Measurements from ENCODE around the gene PLA2G4E.
A peak's percentile ranks its signal among the peaks of the same experiment; 100 is the strongest.

The PLA2G4E gene

GRCh38 chr15:41971895-41972252 lies 49.0 kb downstream of the PLA2G4E start:
- DNase-seq = no peak
- Mint-ChIP-seq H3K27me3 (peaks cover 5% of the 10 kb centered on the region), H3K4me3 (peak overlapping the region; percentile 88), H3K36me3 (ENCODE audit: low read depth) (peaks cover 28% of the 10 kb centered on the region), H3K9me3 (no peaks in the 10 kb centered on the region), H3K4me1 (ENCODE audit: low read depth) (peaks cover 55% of the 10 kb centered on the region), H3K27ac (peak overlapping the region; percentile 98)

DNA sequence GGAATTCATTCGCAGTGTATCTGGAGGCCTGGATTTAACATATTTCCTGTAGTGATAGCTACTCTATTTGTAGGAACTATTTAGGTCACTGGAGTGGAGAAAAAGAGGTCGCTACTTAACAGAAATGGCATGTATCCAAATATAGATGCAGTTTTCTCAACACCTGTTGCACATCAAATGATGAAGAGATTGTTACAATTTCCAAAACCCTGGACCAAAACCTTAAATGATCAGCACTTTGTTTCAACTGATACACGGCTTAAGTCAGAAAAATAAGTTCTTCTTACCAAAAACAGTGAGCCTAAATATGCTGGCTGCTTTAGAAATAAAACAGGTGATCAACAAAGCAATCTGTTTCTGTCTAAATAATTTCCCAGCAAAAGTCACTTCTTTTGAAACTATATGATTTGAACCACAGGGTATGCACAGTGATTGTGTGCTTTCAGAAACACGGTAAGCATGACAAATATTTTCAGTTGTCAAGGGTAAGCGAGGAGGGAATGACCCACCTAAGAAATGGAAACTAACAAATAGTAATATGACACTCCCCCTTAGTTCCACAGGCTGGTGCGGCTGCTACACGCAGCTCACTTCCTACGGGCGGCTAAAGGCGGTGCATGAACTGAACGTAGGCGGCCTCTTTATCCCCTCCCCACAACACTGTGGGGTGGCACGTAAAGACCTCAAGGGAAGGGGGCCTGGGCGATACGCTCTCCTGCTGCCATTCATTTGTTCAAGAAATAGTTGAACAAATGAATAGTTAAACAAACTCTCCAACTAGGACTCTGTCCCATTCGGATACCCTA lies 49.5 kb downstream of the PLA2G4E start:
- Mint-ChIP-seq H3K4me3 (peak overlapping the region; percentile 88), H3K36me3 (ENCODE audit: low read depth) (peaks cover 28% of the 10 kb centered on the region), H3K9me3 (no peaks in the 10 kb centered on the region), H3K27ac (peak overlapping the region; percentile 98), H3K27me3 (peaks cover 5% of the 10 kb centered on the region), H3K4me1 (ENCODE audit: low read depth) (peaks cover 61% of the 10 kb centered on the region)
- peak; percentile 79 for DNase-seq

DNA sequence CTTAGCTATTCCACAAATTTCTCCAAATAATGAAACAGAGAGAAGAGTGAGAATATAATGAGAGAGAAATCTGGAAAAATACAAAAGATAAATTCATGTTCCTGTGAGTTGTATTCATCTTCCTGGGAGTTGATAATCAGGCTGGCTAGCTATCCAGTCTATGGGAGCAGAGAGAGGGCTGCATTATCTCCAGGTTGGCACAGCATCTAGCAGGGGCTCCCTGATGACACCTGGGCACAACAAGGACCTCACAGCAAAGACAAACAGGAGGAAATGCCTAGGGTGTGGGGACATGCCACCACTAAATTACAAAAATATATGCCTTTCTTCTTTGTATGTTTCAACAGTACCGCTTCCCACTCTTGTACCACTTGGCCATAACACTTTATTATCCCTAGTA lies 50.4 kb downstream of the PLA2G4E start:
- H3K9me3 Mint-ChIP-seq = no peaks in the 10 kb centered on the region
- DNase-seq = no peak
- H3K27ac Mint-ChIP-seq = peak overlapping the region; percentile 98
- peaks cover 28% of the 10 kb centered on the region for H3K36me3 Mint-ChIP-seq (ENCODE audit: low read depth)
- peaks cover 65% of the 10 kb centered on the region for H3K4me1 Mint-ChIP-seq (ENCODE audit: low read depth)
- H3K4me3 Mint-ChIP-seq = peak overlapping the region; percentile 88
- peaks cover under 1% of the 10 kb centered on the region for H3K27me3 Mint-ChIP-seq

DNA sequence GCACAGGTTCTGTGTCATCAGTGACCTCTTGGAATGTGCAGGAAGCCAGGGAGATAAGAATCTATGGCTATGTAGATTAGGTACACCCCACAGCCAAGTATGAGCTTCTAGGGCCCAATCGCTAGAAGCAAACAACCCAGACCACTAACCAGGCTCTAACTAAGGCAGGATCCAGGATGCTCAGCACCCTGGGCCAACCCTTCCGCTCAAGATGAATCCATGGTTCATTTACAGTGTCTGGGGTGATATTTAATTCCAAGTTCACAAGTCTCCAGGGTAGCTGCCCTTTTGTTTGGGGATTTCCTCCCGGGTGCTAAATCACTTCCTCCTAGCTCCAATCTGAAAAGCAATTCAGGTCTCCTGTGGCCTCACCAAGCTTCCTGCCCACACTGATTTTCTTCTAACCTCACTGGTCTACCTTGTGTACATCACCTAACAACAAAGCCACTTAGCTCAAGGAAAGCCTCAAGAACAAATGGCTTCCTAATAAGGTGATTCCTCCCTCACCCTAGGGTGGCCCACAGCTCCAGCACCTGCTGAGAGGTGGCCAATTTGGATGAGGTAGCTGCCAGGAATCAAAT lies 50.9 kb downstream of the PLA2G4E start:
- DNase-seq = no peak
- peak overlapping the region; percentile 88 for H3K4me3 Mint-ChIP-seq
- peak overlapping the region; percentile 98 for H3K27ac Mint-ChIP-seq
- no peaks in the 10 kb centered on the region for H3K27me3 Mint-ChIP-seq
- H3K4me1 Mint-ChIP-seq (ENCODE audit: low read depth) = peaks cover 65% of the 10 kb centered on the region
- peaks cover 30% of the 10 kb centered on the region for H3K36me3 Mint-ChIP-seq (ENCODE audit: low read depth)
- no peaks in the 10 kb centered on the region for H3K9me3 Mint-ChIP-seq

DNA sequence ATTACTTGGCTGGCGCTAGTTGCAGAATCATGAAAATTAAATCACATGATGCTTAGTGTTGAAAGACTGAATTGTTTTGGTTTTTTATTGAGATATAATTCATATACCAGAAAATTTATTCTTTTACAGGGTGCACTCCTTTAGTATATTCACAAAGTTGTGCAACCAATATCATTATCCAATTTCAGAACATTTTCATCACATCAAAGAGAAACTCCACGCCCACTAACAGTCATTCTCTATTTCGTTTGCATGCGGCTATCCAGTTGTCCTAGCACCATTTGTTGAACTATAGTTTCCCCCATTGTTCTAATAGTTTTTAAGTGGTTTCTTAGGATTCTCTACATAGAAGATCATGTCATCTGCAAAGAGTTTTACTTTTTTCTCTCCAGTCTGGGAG lies 52.1 kb downstream of the PLA2G4E start:
- Mint-ChIP-seq H3K4me1 (ENCODE audit: low read depth) (peaks cover 60% of the 10 kb centered on the region), H3K36me3 (ENCODE audit: low read depth) (peaks cover 30% of the 10 kb centered on the region), H3K4me3 (peak overlapping the region; percentile 15), H3K27me3 (no peaks in the 10 kb centered on the region), H3K27ac (peak overlapping the region; percentile 50), H3K9me3 (no peaks in the 10 kb centered on the region)
- no peak for DNase-seq

DNA sequence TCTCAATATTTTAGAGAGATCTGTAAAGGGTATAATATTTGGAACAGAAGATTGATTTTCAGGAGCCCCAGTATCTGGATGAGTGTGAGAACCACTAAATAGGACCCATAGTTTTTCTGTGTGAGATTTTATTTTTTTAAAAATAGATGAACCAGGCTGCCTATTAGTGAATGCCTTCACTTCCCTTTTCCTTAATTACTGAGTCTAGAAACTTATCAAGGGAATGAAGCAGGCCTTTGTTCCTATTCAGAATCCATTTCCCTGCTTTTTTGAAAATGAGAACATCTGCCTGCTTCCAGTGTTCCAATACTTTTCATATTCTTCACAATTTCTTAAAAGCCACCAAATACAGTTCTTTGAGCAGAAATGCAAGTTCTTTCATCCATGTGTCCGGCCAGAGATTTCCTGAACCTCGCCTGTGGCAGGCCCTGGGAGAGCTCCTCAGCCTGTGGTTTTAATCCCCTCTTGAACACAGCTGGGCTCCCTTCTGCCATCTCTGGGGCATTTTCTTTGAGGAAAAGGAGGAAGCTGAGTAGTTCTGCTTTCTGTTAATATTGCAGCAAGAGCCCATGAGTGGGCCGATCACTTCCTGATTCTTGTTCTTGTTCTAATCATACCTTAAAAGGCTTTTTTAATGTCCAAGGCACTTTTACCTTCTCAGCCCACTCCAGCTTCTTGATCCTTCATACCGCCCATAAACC lies 53.2 kb downstream of the PLA2G4E start:
- Mint-ChIP-seq H3K27me3 (no peaks in the 10 kb centered on the region), H3K4me3 (no peak overlapping the region), H3K27ac (peak overlapping the region; percentile 50), H3K4me1 (ENCODE audit: low read depth) (peaks cover 54% of the 10 kb centered on the region), H3K36me3 (ENCODE audit: low read depth) (peaks cover 33% of the 10 kb centered on the region), H3K9me3 (no peaks in the 10 kb centered on the region)
- no peak for DNase-seq

- Mint-ChIP-seq H3K9me3 (no peaks in the 10 kb centered on the region), H3K4me3 (no peak overlapping the region), H3K4me1 (ENCODE audit: low read depth) (peaks cover 56% of the 10 kb centered on the region), H3K27ac (peak overlapping the region; percentile 34), H3K27me3 (no peaks in the 10 kb centered on the region), H3K36me3 (ENCODE audit: low read depth) (peaks cover 37% of the 10 kb centered on the region)
- no peak for DNase-seq
Measured at GRCh38 chr15:41966920-41967465, 53.8 kb downstream of the PLA2G4E start.

DNA sequence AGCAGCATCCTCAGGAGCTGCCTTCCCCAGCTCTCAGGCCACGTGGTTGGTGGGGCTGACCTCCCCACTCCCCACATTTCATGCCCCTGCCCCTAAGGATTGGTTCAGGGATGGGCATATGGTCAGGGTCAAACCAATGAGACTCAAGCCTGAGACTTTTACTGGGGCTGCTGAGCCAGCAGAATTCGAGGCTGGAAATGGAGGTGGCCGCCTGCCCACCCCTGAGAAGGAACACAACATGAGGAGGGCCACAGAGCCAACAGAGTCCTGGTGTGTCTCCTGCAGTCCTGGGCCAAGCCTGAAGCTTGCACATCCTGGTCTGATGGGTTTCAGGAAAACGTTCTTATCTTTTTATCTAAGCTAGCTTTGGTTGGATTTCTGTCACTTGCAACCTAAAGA lies 54.4 kb downstream of the PLA2G4E start:
- DNase-seq = no peak
- Mint-ChIP-seq H3K36me3 (ENCODE audit: low read depth) (peaks cover 37% of the 10 kb centered on the region), H3K9me3 (no peaks in the 10 kb centered on the region), H3K4me1 (ENCODE audit: low read depth) (peaks cover 60% of the 10 kb centered on the region), H3K27me3 (no peaks in the 10 kb centered on the region), H3K4me3 (no peak overlapping the region), H3K27ac (peak overlapping the region; percentile 34)

DNA sequence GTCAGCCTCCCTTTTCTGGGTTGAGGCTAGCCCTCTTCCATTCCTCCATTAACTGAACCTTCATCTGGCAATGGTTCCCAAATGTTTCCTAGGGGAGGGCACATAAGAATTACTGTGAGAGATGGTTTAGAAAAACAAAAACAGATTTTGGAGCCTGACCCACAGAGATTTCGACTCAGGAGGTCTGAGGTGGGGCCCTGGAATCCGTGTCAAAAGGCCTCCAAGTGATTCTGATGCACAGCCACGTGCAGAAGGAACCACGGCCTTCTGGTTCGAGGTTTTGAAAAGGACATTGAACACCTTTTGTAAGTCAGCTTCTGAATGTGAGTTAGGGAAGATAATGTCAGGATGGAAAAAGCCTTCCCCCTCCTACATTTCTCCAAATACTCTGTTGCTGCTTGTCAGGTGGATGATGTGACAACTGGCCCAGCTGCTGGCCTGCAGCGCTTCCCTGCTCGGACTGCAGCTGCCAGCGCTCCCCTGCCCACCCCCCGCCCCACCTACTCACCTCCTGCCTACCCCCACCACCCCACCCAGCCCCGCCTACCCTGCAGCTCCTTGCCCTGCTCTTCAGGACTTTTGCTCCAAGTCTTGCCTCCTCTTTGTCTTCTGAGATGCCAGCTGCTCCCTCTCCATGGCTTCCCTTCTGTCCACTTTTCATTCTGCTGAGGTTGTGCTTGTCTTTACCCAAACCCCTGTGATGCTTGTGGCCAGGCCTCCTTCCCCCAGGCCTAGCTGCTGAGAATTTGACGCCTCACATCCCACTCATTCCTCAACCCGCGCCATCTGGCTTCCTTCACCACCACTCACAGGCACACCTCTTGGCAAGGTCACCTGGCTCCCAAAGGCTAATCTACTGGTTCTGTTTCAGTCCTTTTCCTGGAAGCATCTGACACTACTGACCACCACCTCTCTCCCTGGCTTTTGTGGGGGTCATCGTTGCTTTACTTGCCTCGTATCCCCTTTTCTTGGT lies 55.1 kb downstream of the PLA2G4E start:
- H3K4me3 Mint-ChIP-seq = no peak overlapping the region
- no peak overlapping the region for H3K27ac Mint-ChIP-seq
- peaks cover 36% of the 10 kb centered on the region for H3K36me3 Mint-ChIP-seq (ENCODE audit: low read depth)
- H3K4me1 Mint-ChIP-seq (ENCODE audit: low read depth) = peaks cover 59% of the 10 kb centered on the region
- no peaks in the 10 kb centered on the region for H3K9me3 Mint-ChIP-seq
- DNase-seq = no peak
- H3K27me3 Mint-ChIP-seq = no peaks in the 10 kb centered on the region

DNA sequence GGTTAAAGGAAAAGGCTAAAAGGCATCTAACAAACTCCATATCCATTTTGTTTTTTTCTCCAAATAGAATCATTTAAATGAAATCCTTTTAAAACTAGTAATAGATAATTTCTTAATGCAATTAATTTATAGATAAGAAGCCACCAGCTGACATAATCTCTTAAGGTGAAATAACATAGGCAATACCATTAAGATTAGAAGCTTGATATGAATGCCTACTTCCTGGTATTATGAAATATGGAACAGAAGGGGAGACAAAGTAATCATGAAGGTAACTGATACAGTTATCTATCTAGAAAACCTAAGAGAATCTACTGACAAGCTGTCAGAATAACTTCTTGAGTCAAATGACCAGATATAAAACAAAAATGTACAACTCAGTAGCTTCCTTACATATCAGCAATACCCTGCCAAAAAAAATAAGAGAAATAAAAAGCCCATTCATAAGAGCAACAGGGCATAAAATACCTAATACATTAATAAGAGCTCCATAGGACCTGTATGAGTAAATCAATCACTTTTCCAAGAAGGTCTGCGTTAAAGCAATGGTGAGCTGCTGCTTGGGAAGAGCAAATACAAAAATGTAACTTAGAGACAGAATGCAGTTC lies 59.1 kb downstream of the PLA2G4E start:
- Mint-ChIP-seq H3K9me3 (no peaks in the 10 kb centered on the region), H3K27me3 (no peaks in the 10 kb centered on the region), H3K4me1 (ENCODE audit: low read depth) (peaks cover 38% of the 10 kb centered on the region), H3K36me3 (ENCODE audit: low read depth) (peaks cover 33% of the 10 kb centered on the region), H3K27ac (no peak overlapping the region), H3K4me3 (no peak overlapping the region)
- DNase-seq = no peak

GRCh38 chr15:41961001-41961518 lies 59.8 kb downstream of the PLA2G4E start:
- Mint-ChIP-seq H3K4me3 (no peak overlapping the region), H3K4me1 (ENCODE audit: low read depth) (peaks cover 34% of the 10 kb centered on the region), H3K9me3 (no peaks in the 10 kb centered on the region), H3K36me3 (ENCODE audit: low read depth) (peaks cover 33% of the 10 kb centered on the region), H3K27me3 (no peaks in the 10 kb centered on the region), H3K27ac (no peak overlapping the region)
- no peak for DNase-seq

DNA sequence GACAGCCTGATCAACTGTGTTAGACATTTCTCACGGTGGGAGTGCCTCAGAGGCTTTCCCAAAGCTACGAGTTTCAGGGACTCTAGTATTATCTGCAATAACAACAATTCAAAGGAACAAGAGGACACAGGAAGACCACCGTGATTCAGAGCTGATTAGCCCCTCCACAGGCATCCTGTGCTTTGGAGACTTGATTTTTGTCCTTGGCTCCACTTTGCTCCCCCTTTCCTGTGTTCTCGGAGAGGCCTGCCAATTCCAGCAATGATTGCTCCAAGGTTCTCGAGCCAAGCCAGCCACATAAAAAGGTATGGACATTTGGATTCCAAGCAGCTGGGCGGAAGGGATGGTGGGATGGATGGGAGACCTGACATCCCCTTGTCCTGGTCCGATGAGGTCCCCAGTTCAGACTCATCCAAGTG lies 62.8 kb downstream of the PLA2G4E start:
- peaks cover 47% of the 10 kb centered on the region for H3K36me3 Mint-ChIP-seq (ENCODE audit: low read depth)
- H3K4me1 Mint-ChIP-seq (ENCODE audit: low read depth) = peaks cover 31% of the 10 kb centered on the region
- no peaks in the 10 kb centered on the region for H3K27me3 Mint-ChIP-seq
- no peak overlapping the region for H3K4me3 Mint-ChIP-seq
- H3K27ac Mint-ChIP-seq = no peak overlapping the region
- H3K9me3 Mint-ChIP-seq = no peaks in the 10 kb centered on the region
- DNase-seq = no peak

DNA sequence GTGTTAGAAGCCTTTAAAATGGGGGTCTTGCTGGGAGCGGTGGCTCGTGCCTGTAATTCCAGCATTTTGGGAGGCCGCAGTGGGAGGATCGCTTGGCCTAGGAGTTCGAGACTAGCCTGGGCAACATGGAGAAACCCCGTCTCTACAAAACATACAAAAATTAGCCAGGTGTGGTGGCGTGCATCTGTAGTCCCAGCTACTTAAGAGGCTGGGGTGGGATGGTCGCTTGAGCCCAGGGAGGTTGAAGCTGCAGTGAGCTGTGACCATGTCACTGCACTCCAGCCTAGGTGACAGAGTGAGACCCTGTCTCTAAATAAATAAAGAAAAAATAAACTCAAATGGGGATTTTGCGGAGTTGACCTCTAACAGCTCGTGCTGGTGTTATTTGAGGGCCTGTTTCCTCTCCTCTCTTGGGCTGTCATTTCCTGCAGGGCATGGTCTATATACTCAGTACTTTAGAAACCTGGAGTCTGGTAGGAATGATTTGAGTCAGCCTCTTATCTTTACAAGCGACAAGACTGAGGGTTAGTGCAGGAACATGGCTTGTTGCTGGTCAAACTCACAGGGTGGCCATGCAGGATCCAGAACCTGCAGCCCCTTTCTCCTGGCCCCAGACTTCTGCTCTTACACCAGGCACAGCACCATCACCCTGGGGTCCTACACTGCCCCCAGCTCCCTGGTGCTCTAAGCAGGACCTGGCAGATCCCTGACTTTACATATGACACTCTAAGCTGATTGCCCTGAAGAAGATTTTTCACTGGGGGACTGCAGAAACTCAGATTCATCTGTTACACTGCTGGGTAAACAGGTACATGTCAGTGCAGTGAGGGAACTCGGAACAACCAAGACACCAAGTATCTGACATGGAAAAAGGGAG lies 63.6 kb downstream of the PLA2G4E start:
- Mint-ChIP-seq H3K9me3 (no peaks in the 10 kb centered on the region), H3K27ac (peak overlapping the region; percentile 73), H3K4me1 (ENCODE audit: low read depth) (peaks cover 28% of the 10 kb centered on the region), H3K36me3 (ENCODE audit: low read depth) (peaks cover 51% of the 10 kb centered on the region), H3K4me3 (no peak overlapping the region), H3K27me3 (no peaks in the 10 kb centered on the region)
- DNase-seq = no peak
